ENCODE results near the gene METTL22.

- TF ChIP-seq POLR2A (IDR thresholded peaks at IDR 0.05) (no peak), CTCF (IDR thresholded peaks at IDR 0.05) (no peak)
Observed at GRCh38 chr16:8590811-8591210, 30.7 kb upstream of the METTL22 start.

Data from vagina (tissue), 2 donors.